HepG2 (cell line): ENCODE measurements around the gene UST. TPM values are rescaled to one million over a fixed set of nuclear protein-coding genes. Genes with fewer than 3 reads are reported as not detected.

Experiments used
- ATAC-seq: fragments of 200-7000 bp; cut with Tn5 transposase; 3 replicates; pipeline ENCODE4 v1.9.1; 2020; ENCODE audit warnings: mild to moderate bottlenecking, moderate library complexity
- BruUV-seq: library from RNA; stranded (reverse); fragments of 400-500 nt; replicated peaks from 2 replicates; lab custom pipeline; 2021; lab: Mats Ljungman, UMichigan
- CTCF ChIA-PET: fragments of 300-600 bp; formaldehyde crosslinking; extraction: SDS; loops from one replicate; lab custom pipeline; 2021; ENCODE audit warnings: low total read pairs, inconsistent platforms, low intra/inter-chr PET ratio; lab: Yijun Ruan, JAX
- POLR2A ChIA-PET: fragments of 350-600 bp; sonication (Branson Sonifier 250); formaldehyde crosslinking; loops from one replicate; lab custom pipeline; 2020; ENCODE audit warnings: antibody characterized with exemption, inconsistent platforms; lab: Yijun Ruan, JAX
- DNase-seq: peaks from one replicate; pipeline ENCODE4 v3.0.0-alpha.2; 2015; ENCODE audit warnings: low spot score
- FAIRE-seq: peaks from 3 replicates; lab custom pipeline; 2011; peaks lifted over from hg19 to GRCh38; lab: Jason Lieb, UNC
- H2AFZ ChIP-seq: one replicate; pipeline ENCODE4 v1.6.1; 2011; ENCODE audit warnings: low read length, inconsistent platforms
- H3K27ac ChIP-seq: fragments of 300-600 bp; 3 replicates; pipeline ENCODE4 v1.8.0; 2011; ENCODE audit warnings: mixed run types, mild to moderate bottlenecking, mixed read lengths, low read length, inconsistent platforms; ENCODE audit not compliant: insufficient read depth; ENCODE audit errors: extremely low read length
- H3K27me3 ChIP-seq, 2 experiments: fragments of 200-600 bp in 1 of 2; 2 replicates in 1 of 2; 3 replicates in 1 of 2; pipeline versions ENCODE4 v1.6.0 to v1.8.0; 2011; ENCODE audit warnings: low read length in 2 of 2, mild to moderate bottlenecking in 2 of 2, moderate library complexity in 2 of 2, inconsistent platforms in 1 of 2; ENCODE audit not compliant: insufficient read depth in 2 of 2, control insufficient read depth in 1 of 2
- H3K36me3 ChIP-seq, 2 experiments: fragments of 200-600 bp in 1 of 2; replicated peaks in 1 of 2; 2 replicates in 1 of 2; 3 replicates in 1 of 2; pipeline versions ENCODE4 v1.5.1 to v1.8.0; 2011; ENCODE audit warnings: low read length in 2 of 2, inconsistent platforms in 1 of 2; ENCODE audit not compliant: insufficient read depth in 2 of 2, control insufficient read depth in 1 of 2
- H3K4me1 ChIP-seq: 2 replicates; pipeline ENCODE4 v1.5.1; 2012; ENCODE audit warnings: low read length, inconsistent platforms; ENCODE audit not compliant: insufficient read depth
- H3K4me2 ChIP-seq: 2 replicates; pipeline ENCODE4 v1.6.0; 2011; ENCODE audit warnings: low read depth, low read length, inconsistent platforms
- H3K4me3 ChIP-seq, 3 experiments: fragments of 200-600 bp in 1 of 3; sonication (generic), shearing (Covaris generic) in 1 of 3; replicated peaks in 1 of 3; 2 replicates each; pipeline ENCODE4 v1.5.1; 2011 to 2016; ENCODE audit warnings: low read length in 3 of 3, inconsistent platforms in 2 of 3, low read depth in 2 of 3, mild to moderate bottlenecking in 2 of 3, control low read depth in 1 of 3, mixed read lengths in 1 of 3; ENCODE audit not compliant: insufficient read depth in 1 of 3
- H3K79me2 ChIP-seq: one replicate; pipeline ENCODE4 v1.6.1; 2011; ENCODE audit warnings: low read length, inconsistent platforms; ENCODE audit not compliant: insufficient read depth
- H3K9ac ChIP-seq: 2 replicates; pipeline ENCODE4 v1.6.0; 2011; ENCODE audit warnings: mild to moderate bottlenecking, low read depth, low read length, inconsistent platforms; ENCODE audit not compliant: insufficient read depth
- H3K9me3 ChIP-seq: 2 replicates; pipeline ENCODE4 v1.5.1; 2012; ENCODE audit warnings: mild to moderate bottlenecking, low read length
- H4K20me1 ChIP-seq: 2 replicates; pipeline ENCODE4 v1.6.0; 2011; ENCODE audit warnings: inconsistent platforms, mild to moderate bottlenecking, low read length, moderate library complexity; ENCODE audit not compliant: insufficient read depth
- KLF13 ChIP-seq: sonication (generic); formaldehyde crosslinking; IDR thresholded peaks from 2 replicates; pipeline ENCODE4 v1.4.0; 2020; ENCODE audit warnings: mild to moderate bottlenecking, missing genetic modification reagents
- PREB ChIP-seq: sonication (generic); formaldehyde crosslinking; IDR thresholded peaks from 2 replicates; pipeline ENCODE4 v1.4.0; 2020; ENCODE audit warnings: missing genetic modification reagents
- THYN1 ChIP-seq: sonication (generic); formaldehyde crosslinking; IDR thresholded peaks from 2 replicates; pipeline ENCODE4 v1.8.1; 2023; ENCODE audit warnings: low read depth, mild to moderate bottlenecking, moderate library complexity, missing genetic modification reagents, borderline replicate concordance
- ZNF142 ChIP-seq: sonication (generic); formaldehyde crosslinking; IDR thresholded peaks from 2 replicates; pipeline ENCODE4 v1.4.0; 2020; ENCODE audit warnings: missing genetic modification reagents
- ZNF318 ChIP-seq: sonication (generic); formaldehyde crosslinking; IDR thresholded peaks from 2 replicates; pipeline ENCODE4 v1.4.0; 2020; ENCODE audit warnings: mild to moderate bottlenecking, missing genetic modification reagents
- ZNF557 ChIP-seq: sonication (generic); formaldehyde crosslinking; IDR thresholded peaks from 2 replicates; pipeline ENCODE4 v1.4.0; 2020; ENCODE audit warnings: missing genetic modification reagents
- ZNF709 ChIP-seq: sonication (generic); formaldehyde crosslinking; IDR thresholded peaks from 2 replicates; pipeline ENCODE4 v1.5.0; 2020; ENCODE audit warnings: mild to moderate bottlenecking, missing genetic modification reagents
- ZNF790 ChIP-seq: sonication (generic); formaldehyde crosslinking; IDR thresholded peaks from 2 replicates; pipeline ENCODE4 v1.8.0; 2022; ENCODE audit warnings: missing genetic modification reagents, mild to moderate bottlenecking, borderline replicate concordance
- WGBS: methylation state at CpG from one replicate; pipeline ENCODE4 v1.1.6; 2017; ENCODE audit warnings: low lambda C conversion rate; 5-methylcytosine and 5-hydroxymethylcytosine counted together
- in situ Hi-C: cut with HindIII; loops from 2 replicates; pipeline ENCODE4 v1.10.0; 2017; ENCODE audit warnings: low pct_unique_long_range_greater_than_20kb; ENCODE audit not compliant: extremely low pct_ligation_motif_present
- intact Hi-C: fragments of 100-400 bp; cut with micrococcal nuclease; formaldehyde crosslinking; loops from one replicate; pipeline ENCODE4 v1.10.0; 2022; ENCODE audit not compliant: unreplicated experiment
- polyA plus RNA-seq, 8 experiments: library from polyadenylated mRNA; depleted of rRNA in 3 of 8; stranded (reverse) in 7 of 8; unstranded in 1 of 8; fragments of >200 nt; fragmentation: Illumina TruSeq in 4 of 8; extraction: Trizol in 4 of 8; gene quantifications; 2 replicates each; pipeline versions ENCODE4 v1.2.1 to v1.2.3, GENCODE V29; 2011 to 2016; ENCODE audit warnings: low read depth in 4 of 8, missing spikeins in 1 of 8, mixed read lengths in 1 of 8; ENCODE audit not compliant: insufficient read depth in 1 of 8
- total RNA-seq, 5 experiments: library from RNA; depleted of rRNA; stranded (reverse); fragments of >200 nt; fragmentation: Illumina TruSeq; extraction: Trizol; gene quantifications; 2 replicates each; pipeline ENCODE4 v1.2.3, GENCODE V29; 2016; ENCODE audit warnings: low read depth in 1 of 5

UST gene
- total and polyA plus RNA-seq, 2 of the 13 experiments (the other 11 are each of a cell fraction or from before 2014, with no cell fraction given), result 0.27 TPM; not detected in 1

- TF ChIP-seq ZNF142 (CRISPR knock-in tag), result no peak
- TF ChIP-seq ZNF709 (CRISPR knock-in tag), result no peak
- no peak for TF ChIP-seq PREB
Observed at GRCh38 chr6:148824291-148824690, 77.5 kb downstream of the UST start (continued).

GRCh38 chr6:148824960-148825359 lies 78.1 kb downstream of the UST start:
- Histone ChIP-seq H4K20me1 (no peaks in the 10 kb centered on the region), H3K36me3 (no peaks in the 10 kb centered on the region), H3K4me1 (no peaks in the 10 kb centered on the region), H3K9me3 (no peaks in the 10 kb centered on the region), H3K27ac (no peak overlapping the region), H3K27me3 (no peaks in the 10 kb centered on the region), H3K9ac (no peak overlapping the region), H2AFZ (no peak overlapping the region), H3K79me2 (no peaks in the 10 kb centered on the region), H3K4me3 (no peak overlapping the region), H3K4me2 (no peak overlapping the region)
- BruUV-seq, result no TSS peak
- WGBS, result 0% methylated on average over 1 of the region's 1 CpG
- intact Hi-C loops, result no loop called here
- CTCF ChIA-PET, result no interaction called here
- in situ Hi-C loops, result no loop called here
- DNase-seq (no peak), FAIRE-seq (no peak), ATAC-seq (no peak)
- POLR2A ChIA-PET, result no interaction called here
- TF ChIP-seq KLF13 (CRISPR knock-in tag) (no peak), ZNF318 (CRISPR knock-in tag) (no peak), THYN1 (no peak), ZNF790 (no peak), ZNF557 (CRISPR knock-in tag) (no peak)
